Heart right ventricle (tissue), 16 donors: ENCODE measurements around the gene OSBPL3. TPM values are rescaled to one million over a fixed set of nuclear protein-coding genes. Genes with fewer than 3 reads are reported as not detected.
A peak's percentile ranks its signal among the peaks of the same experiment; 100 is the strongest.

ENCODE experiments used
- ATAC-seq, 8 donors: fragments of 200-7000 bp; cut with Tn5 transposase; one replicate each; pipeline ENCODE4 v1.9.1; 2020; ENCODE audit warnings: mild to moderate bottlenecking in 8 of 8, moderate library complexity in 8 of 8, moderate number of reproducible peaks in 1 of 8
- DNase-seq, 2 donors: peaks; one replicate each; pipeline ENCODE4 v3.0.0-alpha.2; 2020
- H3K27ac ChIP-seq, 10 donors: fragments of 200-600 bp; sonication (generic) in 2 of 10; one replicate each; pipeline versions ENCODE4 v1.5.0 to v1.8.0; 2020 to 2022; ENCODE audit warnings: mild to moderate bottlenecking in 3 of 10
- H3K27me3 ChIP-seq, 7 donors: fragments of 200-600 bp; one replicate each; pipeline ENCODE4 v1.8.0; 2021 to 2022; ENCODE audit warnings: mild to moderate bottlenecking in 2 of 7
- H3K36me3 ChIP-seq, 9 donors: fragments of 200-600 bp; sonication (generic) in 1 of 9; one replicate each; pipeline versions ENCODE4 v1.5.0 to v1.8.0; 2020 to 2022; ENCODE audit warnings: mild to moderate bottlenecking in 2 of 9
- H3K4me1 ChIP-seq, 9 donors: fragments of 200-600 bp; sonication (generic) in 1 of 9; one replicate each; pipeline versions ENCODE4 v1.5.0 to v1.8.0; 2020 to 2022; ENCODE audit warnings: mild to moderate bottlenecking in 4 of 9
- H3K4me3 ChIP-seq, 10 donors: fragments of 200-600 bp; sonication (generic) in 2 of 10; one replicate each; pipeline versions ENCODE4 v1.5.0 to v1.8.0; 2020 to 2022; ENCODE audit warnings: mild to moderate bottlenecking in 7 of 10, moderate library complexity in 2 of 10
- H3K9me3 ChIP-seq, 11 donors: fragments of 200-600 bp in 10 of 11; sonication (generic) in 2 of 11; one replicate each; pipeline versions ENCODE4 v1.5.0 to v1.8.0; 2013 to 2022; ENCODE audit warnings: mild to moderate bottlenecking in 2 of 11, control low read depth in 1 of 11, moderate library complexity in 1 of 11
- WGBS, 2 donors: extraction: QIAGEN DNeasy Blood & Tissue Kit; methylation state at CpG; one replicate each; pipeline ENCODE4 v1.1.7; 2013; ENCODE audit warnings: inconsistent platforms in 1 of 2; 5-methylcytosine and 5-hydroxymethylcytosine counted together
- intact Hi-C, 10 donors: fragments of 100-400 bp; cut with DNase I; formaldehyde crosslinking; loops; one replicate each; pipeline versions ENCODE4 v1.11.1 to v1.14.2; 2022
- polyA plus RNA-seq, 2 donors: library from polyadenylated mRNA; stranded (reverse); fragments of 200-250 nt; gene quantifications; one replicate each; pipeline ENCODE4 v1.2.3, GENCODE V29; 2013
- total RNA-seq, 10 donors: library from RNA; stranded (reverse); fragmentation: NEBNext Ultra II Directional in 3 of 10; extraction: Animal tissue kit (Norgen Biotek cat#: 25700) in 3 of 10; gene quantifications; one replicate each; pipeline versions ENCODE4 v1.2.1 to v1.2.4, GENCODE V29; 2021 to 2023
- TF ChIP-seq, protein P1 (sequence below), 9 donors: fragments of 200-600 bp; sonication (generic) in 2 of 9; IDR thresholded peaks; one replicate each; pipeline versions ENCODE4 v1.5.0 to v1.8.0; 2021 to 2022; ENCODE audit warnings: antibody characterized with exemption in 9 of 9, mild to moderate bottlenecking in 5 of 9, moderate library complexity in 1 of 9
- donor health status: Arrhythmogenic right ventricular cardiomyopathy.
- donor health status: ischemic (EF 13 %, LVEDD 7.1; RV severe dilation, severe dysfunction).
- donor health status: healthy with polysubstance abuse.
- donor health status: DM: no; HTN: yes; CAD: no.
- donor health status: DM: no; HTN: no; CAD: no.
- donor health status: ischemic (EF 25% LVEDD 6.9; RV normal size, moderate dysfunction).
- donor health status: ischemic (EF 25% LVEDD 5.7; RV mildly dilated, moderate dysfunction).
- donor health status: healthy.
- donor health status: DM: yes; HTN: yes; CAD: no.
- donor health status: Ischemic cardiomyopathy.
- donor health status: ischemic (EF 35%, LVEDD 5.7; RV mildly dilated, moderate dysfunction).
- donor health status: nonischemic (EF 11% LVEDD 7.7; RV severe dilation, severe dysfunction).
- donor health status: DM: yes; HTN: yes; CAD: no.
- donor health status: PGD.
- donor health status: ischemic (EF 29% LVEDD 5.4; RV normal size, mild dysfunction).
- donor health status: nonischemic (EF 23%, LVEDD 6.1; RV moderate dilation, normal function).

OSBPL3 gene
- total and polyA plus RNA-seq, 12 donors = 1.2 to 10.6 (median 3.5) TPM

DNA sequence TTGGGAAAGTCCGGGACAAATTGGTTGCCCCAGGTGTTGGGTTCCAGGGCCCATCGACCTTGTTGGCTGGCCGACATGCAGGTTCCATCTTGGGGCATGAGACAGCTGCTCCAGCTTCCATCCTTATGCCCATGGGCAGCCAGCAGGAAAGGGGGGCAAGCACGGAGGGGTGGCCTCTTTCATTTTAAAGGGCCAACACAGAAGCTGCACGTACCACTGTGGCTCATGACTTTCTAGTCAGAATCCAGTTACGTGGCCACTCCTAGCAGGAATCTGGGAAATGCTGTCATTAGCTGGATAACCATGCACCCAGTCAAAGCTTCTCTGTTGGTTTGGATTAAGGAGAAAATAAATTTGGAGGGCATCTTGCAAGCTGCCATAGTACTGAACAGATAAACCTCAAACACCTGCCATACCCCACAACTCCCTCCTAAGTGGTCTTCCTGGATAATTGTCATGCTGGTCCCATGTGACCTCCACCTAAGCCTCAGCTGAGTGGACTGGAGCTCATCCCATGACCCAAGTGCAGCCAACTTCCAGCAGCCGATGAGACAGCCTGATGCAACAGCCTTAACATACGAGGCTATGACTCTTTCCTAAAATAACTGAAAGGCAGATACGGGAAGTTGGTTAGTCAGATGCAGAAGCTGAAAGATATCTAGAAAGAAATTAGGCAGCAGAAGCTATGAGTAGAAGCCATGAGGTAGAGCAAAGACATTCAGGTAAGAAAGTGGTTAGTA is 201.3 kb downstream of the OSBPL3 start:
- TF ChIP-seq, protein P1, sequence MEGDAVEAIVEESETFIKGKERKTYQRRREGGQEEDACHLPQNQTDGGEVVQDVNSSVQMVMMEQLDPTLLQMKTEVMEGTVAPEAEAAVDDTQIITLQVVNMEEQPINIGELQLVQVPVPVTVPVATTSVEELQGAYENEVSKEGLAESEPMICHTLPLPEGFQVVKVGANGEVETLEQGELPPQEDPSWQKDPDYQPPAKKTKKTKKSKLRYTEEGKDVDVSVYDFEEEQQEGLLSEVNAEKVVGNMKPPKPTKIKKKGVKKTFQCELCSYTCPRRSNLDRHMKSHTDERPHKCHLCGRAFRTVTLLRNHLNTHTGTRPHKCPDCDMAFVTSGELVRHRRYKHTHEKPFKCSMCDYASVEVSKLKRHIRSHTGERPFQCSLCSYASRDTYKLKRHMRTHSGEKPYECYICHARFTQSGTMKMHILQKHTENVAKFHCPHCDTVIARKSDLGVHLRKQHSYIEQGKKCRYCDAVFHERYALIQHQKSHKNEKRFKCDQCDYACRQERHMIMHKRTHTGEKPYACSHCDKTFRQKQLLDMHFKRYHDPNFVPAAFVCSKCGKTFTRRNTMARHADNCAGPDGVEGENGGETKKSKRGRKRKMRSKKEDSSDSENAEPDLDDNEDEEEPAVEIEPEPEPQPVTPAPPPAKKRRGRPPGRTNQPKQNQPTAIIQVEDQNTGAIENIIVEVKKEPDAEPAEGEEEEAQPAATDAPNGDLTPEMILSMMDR (IDR thresholded peaks at IDR 0.05) = no peak
- no peaks in the 10 kb centered on the region for H3K27me3 ChIP-seq
- peaks cover 0 to 4% (median 0%) of the 10 kb centered on the region in 11 donors for H3K9me3 ChIP-seq
- ATAC-seq (peak; percentile 58 to 97 (median 78)), DNase-seq (no peak)
- H3K36me3 ChIP-seq = no peaks in the 10 kb centered on the region
- intact Hi-C loops = no loop called here
- 66% methylated on average over 9 of the region's 9 CpGs for WGBS, 2 donors
- no peak overlapping the region for H3K4me3 ChIP-seq
- H3K4me1 ChIP-seq = peaks cover 0 to 32% (median 0%) of the 10 kb centered on the region in 9 donors
- peak overlapping the region in 3 of 10 donors; percentile 9 to 64 (median 34) for H3K27ac ChIP-seq

DNA sequence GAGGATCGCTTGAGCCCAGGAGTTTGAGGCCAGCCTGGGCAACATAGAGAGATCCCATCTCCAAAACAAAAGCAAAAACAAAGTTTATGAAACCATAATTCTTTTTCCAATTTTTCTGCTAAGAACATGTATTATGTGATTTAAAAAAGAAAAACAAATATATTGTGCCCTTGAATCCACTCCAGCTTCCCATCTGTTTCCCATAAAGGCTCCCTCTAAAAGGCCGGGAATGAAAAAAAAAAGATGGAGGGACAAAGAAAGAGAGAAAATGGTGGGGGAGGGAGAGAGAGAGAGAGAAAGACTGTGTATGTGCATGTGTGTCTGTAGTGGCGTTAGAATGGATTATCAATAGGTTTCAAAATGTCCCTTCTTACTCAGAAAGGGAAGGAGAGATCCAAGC is 202.2 kb downstream of the OSBPL3 start:
- TF ChIP-seq, protein P1 (IDR thresholded peaks at IDR 0.05) = no peak
- H3K9me3 ChIP-seq = no peaks in the 10 kb centered on the region
- intact Hi-C loops = no loop called here
- 81 to 87% methylated on average over 3 of the region's 3 CpGs for WGBS, 2 donors
- H3K4me1 ChIP-seq = peaks cover 0 to 32% (median 0%) of the 10 kb centered on the region in 9 donors
- ATAC-seq = no peak
- H3K27ac ChIP-seq = no peak overlapping the region
- H3K4me3 ChIP-seq = no peak overlapping the region
- no peaks in the 10 kb centered on the region for H3K36me3 ChIP-seq
- no peaks in the 10 kb centered on the region for H3K27me3 ChIP-seq
- no peak for DNase-seq

DNA sequence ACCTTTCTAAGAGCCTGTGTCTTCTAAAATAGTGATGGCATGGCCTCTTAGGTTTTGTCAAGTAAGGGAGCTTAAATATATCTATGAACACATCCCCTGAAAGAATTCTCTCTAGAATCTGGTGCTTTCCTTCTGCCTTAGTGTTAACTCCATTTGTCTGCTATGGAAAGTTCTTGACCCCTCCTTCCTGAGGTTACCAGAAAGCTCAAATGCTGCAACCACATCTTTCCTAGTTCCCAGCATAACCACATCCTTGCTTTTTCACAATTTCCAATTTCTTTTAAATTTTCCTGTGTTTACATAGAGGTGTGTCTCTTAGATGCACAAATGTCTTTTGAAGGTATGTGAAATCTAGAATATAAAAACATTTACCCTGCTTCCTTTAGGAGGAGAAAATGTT is 206.3 kb downstream of the OSBPL3 start:
- intact Hi-C loops = no loop called here
- no peak for ATAC-seq

DNA sequence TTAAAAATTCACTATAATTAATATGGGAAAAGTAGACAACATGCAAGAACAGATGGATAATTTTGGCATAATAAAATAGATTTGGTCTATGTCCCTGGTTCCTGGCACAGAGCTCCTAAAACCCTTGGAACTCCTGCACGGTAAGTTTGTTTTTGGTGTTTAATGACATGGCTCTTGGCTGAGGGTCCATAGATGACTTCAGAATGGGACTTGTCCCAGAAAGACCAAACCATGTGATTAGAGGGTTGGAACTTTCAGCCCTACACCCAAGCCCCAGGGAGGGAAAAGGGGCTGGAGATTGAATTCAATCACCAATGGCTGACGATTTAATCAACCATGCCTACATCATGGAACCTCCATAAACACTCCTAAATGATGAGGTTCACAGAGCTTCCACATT is 210.1 kb downstream of the OSBPL3 start:
- peak in 2 of 8 donors; percentile 61 to 70 for ATAC-seq
- Histone ChIP-seq H3K9me3 (peaks cover 0 to 17% (median 0%) of the 10 kb centered on the region in 11 donors), H3K4me1 (peaks cover 0 to 9% (median 3%) of the 10 kb centered on the region in 9 donors), H3K27me3 (peaks cover 0 to 4% (median 0%) of the 10 kb centered on the region in 7 donors), H3K4me3 (no peak overlapping the region), H3K27ac (no peak overlapping the region), H3K36me3 (no peaks in the 10 kb centered on the region)
- WGBS, 2 donors = 68 to 71% methylated on average over 2 of the region's 2 CpGs
- TF ChIP-seq, protein P1 (IDR thresholded peaks at IDR 0.05) = no peak
- DNase-seq = no peak
- intact Hi-C loops = no loop called here

More for the DNA sequence above, 206.3 kb downstream of the OSBPL3 start:
- no peak for DNase-seq
- Histone ChIP-seq H3K27ac (no peak overlapping the region), H3K36me3 (no peaks in the 10 kb centered on the region), H3K4me3 (no peak overlapping the region), H3K27me3 (no peaks in the 10 kb centered on the region), H3K4me1 (peaks cover 0 to 6% (median 0%) of the 10 kb centered on the region in 9 donors), H3K9me3 (peaks cover 0 to 17% (median 0%) of the 10 kb centered on the region in 11 donors)
- TF ChIP-seq, protein P1 (IDR thresholded peaks at IDR 0.05) = no peak
